Panc1 (cell line): ENCODE data around the gene ZNF304.

Experiments used
- CTCF ChIP-seq: fragments of 450-650 bp; IDR thresholded peaks from 2 replicates; pipeline ENCODE4 v1.5.1; 2017; ENCODE audit warnings: mild to moderate bottlenecking
- POLR2AphosphoS5 ChIP-seq: IDR thresholded peaks from 2 replicates; pipeline ENCODE4 v1.6.1; 2012; ENCODE audit warnings: mild to moderate bottlenecking, low read depth, low read length, moderate library complexity
- REST ChIP-seq, 2 experiments: IDR thresholded peaks; 2 replicates each; pipeline ENCODE4 v1.6.1; 2011 to 2012; ENCODE audit warnings: low read depth in 2 of 2, control low read depth in 1 of 2, low read length in 1 of 2, mild to moderate bottlenecking in 1 of 2, moderate library complexity in 1 of 2; ENCODE audit not compliant: insufficient read depth in 1 of 2

- no peak for TF ChIP-seq CTCF
- TF ChIP-seq POLR2AphosphoS5 = no peak
- no peak for TF ChIP-seq REST (IDR thresholded peaks at IDR 0.05; ENCODE audit: insufficient read depth in 1 of 2, low read depth in 2 of 2, low read length in 1 of 2)
These were observed 23.1 kb downstream of the ZNF304 start for GRCh38 chr19:57374179-57374578.
